22Rv1 (cell line): ENCODE results near the gene KLF2.

Experiments
- CTCF ChIP-seq: fragments of 450-650 bp; IDR thresholded peaks from 2 replicates; pipeline ENCODE4 v1.5.1; 2017; ENCODE audit warnings: mild to moderate bottlenecking
- ZFX ChIP-seq: fragments of 450-650 bp; IDR thresholded peaks from 2 replicates; pipeline ENCODE4 v1.6.1; 2017; ENCODE audit warnings: antibody characterized with exemption, borderline replicate concordance

- TF ChIP-seq CTCF (no peak), ZFX (no peak)
Measured at GRCh38 chr19:16371540-16371986, 46.9 kb downstream of the KLF2 start.
